K562 (cell line): Measurements from ENCODE around the gene FAM120B. TPM values are rescaled to one million over a fixed set of nuclear protein-coding genes. Genes with fewer than 3 reads are reported as not detected.

ENCODE experiments used
- ATAC-seq: fragments of 200-7000 bp; cut with Tn5 transposase; 3 replicates; pipeline ENCODE4 v1.9.1; 2020; ENCODE audit warnings: moderate library complexity
- BruUV-seq: library from RNA; stranded (reverse); fragments of 400-500 nt; replicated peaks from 2 replicates; lab custom pipeline; 2021; lab: Mats Ljungman, UMichigan
- CTCF ChIA-PET: fragments of 300-600 bp; formaldehyde crosslinking; extraction: SDS; loops from one replicate; lab custom pipeline; 2021; ENCODE audit warnings: low intra/inter-chr PET ratio; lab: Yijun Ruan, JAX
- POLR2A ChIA-PET: fragments of 300-600, 350-650 bp; sonication (Branson Sonifier 250); formaldehyde crosslinking; extraction: SDS; loops from one replicate; lab custom pipeline; 2021; ENCODE audit warnings: antibody characterized with exemption, inconsistent platforms; lab: Yijun Ruan, JAX
- DNase-seq, 4 experiments: peaks; one replicate each; pipeline versions ENCODE4 v3.0.0 to v3.0.0-alpha.2; 2011 to 2018; ENCODE audit warnings: low spot score in 3 of 4, mixed read lengths in 3 of 4; ENCODE audit errors: extremely low read depth in 1 of 4
- FAIRE-seq: peaks from 2 replicates; lab custom pipeline; 2011; peaks lifted over from hg19 to GRCh38; lab: Jason Lieb, UNC
- H2AFZ ChIP-seq: 2 replicates; pipeline ENCODE4 v1.6.0; 2011; ENCODE audit warnings: low read depth, low read length, control low read depth, inconsistent platforms
- H3K27ac ChIP-seq: fragments of 200-600 bp; 3 replicates; pipeline ENCODE4 v1.8.0; 2011; ENCODE audit warnings: low read depth, mild to moderate bottlenecking, control low read depth, inconsistent platforms, low read length, moderate library complexity, mixed read lengths; ENCODE audit errors: extremely low read depth
- H3K27me3 ChIP-seq, 2 experiments: fragments of 300-600 bp in 1 of 2; 2 replicates in 1 of 2; 3 replicates in 1 of 2; pipeline versions ENCODE4 v1.6.0 to v1.8.0; 2011; ENCODE audit warnings: inconsistent platforms in 2 of 2, low read length in 2 of 2, mild to moderate bottlenecking in 1 of 2, mixed read lengths in 1 of 2, moderate library complexity in 1 of 2; ENCODE audit not compliant: control insufficient read depth in 2 of 2, insufficient read depth in 2 of 2
- H3K36me3 ChIP-seq: fragments of 300-600 bp; 3 replicates; pipeline ENCODE4 v1.8.0; 2011; ENCODE audit warnings: mild to moderate bottlenecking, low read length, inconsistent platforms; ENCODE audit not compliant: control insufficient read depth, insufficient read depth
- H3K4me1 ChIP-seq, 2 experiments: fragments of 200-600 bp in 1 of 2; replicated peaks in 1 of 2; 2 replicates in 1 of 2; 3 replicates in 1 of 2; pipeline versions ENCODE4 v1.5.1 to v1.8.0; 2011; ENCODE audit warnings: inconsistent platforms in 2 of 2, low read length in 2 of 2, mild to moderate bottlenecking in 1 of 2, mixed read lengths in 1 of 2, moderate library complexity in 1 of 2; ENCODE audit not compliant: control insufficient read depth in 2 of 2, insufficient read depth in 2 of 2
- H3K4me2 ChIP-seq: 2 replicates; pipeline ENCODE4 v1.6.1; 2011; ENCODE audit warnings: low read length, control low read depth, inconsistent platforms, mixed read lengths; ENCODE audit not compliant: insufficient read depth
- H3K4me3 ChIP-seq: fragments of 200-600 bp; sonication (generic), shearing (Covaris generic); 2 replicates; pipeline ENCODE4 v1.5.1; 2016; ENCODE audit warnings: control low read depth, inconsistent platforms
- H3K79me2 ChIP-seq: fragments of 200-600 bp; 3 replicates; pipeline ENCODE4 v1.8.0; 2011; ENCODE audit warnings: low read length, inconsistent platforms; ENCODE audit not compliant: control insufficient read depth, insufficient read depth
- H3K9ac ChIP-seq, 2 experiments: 2 replicates each; pipeline versions ENCODE4 v1.6.0 to v1.6.1; 2011; ENCODE audit warnings: low read depth in 2 of 2, low read length in 2 of 2, control low read depth in 1 of 2, inconsistent platforms in 1 of 2, mild to moderate bottlenecking in 1 of 2, mixed read lengths in 1 of 2; ENCODE audit not compliant: insufficient read depth in 1 of 2
- H3K9me1 ChIP-seq: one replicate; pipeline ENCODE4 v1.6.0; 2011; ENCODE audit warnings: inconsistent platforms, mild to moderate bottlenecking, low read length, moderate library complexity; ENCODE audit not compliant: control insufficient read depth, insufficient read depth
- H3K9me3 ChIP-seq: replicated peaks from 2 replicates; pipeline ENCODE4 v1.5.1; 2011; ENCODE audit warnings: low read depth, low read length, inconsistent platforms; ENCODE audit not compliant: control insufficient read depth, insufficient read depth
- H4K20me1 ChIP-seq: replicated peaks from 2 replicates; pipeline ENCODE4 v1.6.1; 2011; ENCODE audit warnings: low read length, inconsistent platforms, mixed read lengths; ENCODE audit not compliant: control insufficient read depth, insufficient read depth
- CSDE1 ChIP-seq, 2 experiments: fragments of 450-650 bp; IDR thresholded peaks; 2 replicates each; pipeline ENCODE4 v1.6.1; 2016; ENCODE audit warnings: mild to moderate bottlenecking in 1 of 2
- ELF2 ChIP-seq: fragments of 250-450 bp; sonication (Bioruptor Pico); IDR thresholded peaks from 2 replicates; pipeline ENCODE4 v1.5.0; 2021; ENCODE audit warnings: mild to moderate bottlenecking
- JUNB ChIP-seq: fragments of 450-650 bp; formaldehyde crosslinking; conservative IDR thresholded peaks from 2 replicates; pipeline ENCODE4 v1.4.0; 2020; ENCODE audit warnings: mild to moderate bottlenecking
- POLR2AphosphoS2 ChIP-seq: IDR thresholded peaks from 2 replicates; pipeline ENCODE4 v1.6.1; 2012; ENCODE audit warnings: low read length, improper control_type of control experiment
- PTTG1 ChIP-seq: fragments of 450-650 bp; IDR thresholded peaks from 2 replicates; pipeline ENCODE4 v1.6.1; 2016; ENCODE audit warnings: low read depth, mild to moderate bottlenecking, missing genetic modification characterization, missing compliant biosample characterization
- TCF3 ChIP-seq: sonication (generic); formaldehyde crosslinking; IDR thresholded peaks from 2 replicates; pipeline ENCODE4 v1.4.0; 2020; ENCODE audit warnings: mild to moderate bottlenecking, missing genetic modification reagents
- TCF7L2 ChIP-seq: fragments of 150-350 bp; IDR thresholded peaks from 2 replicates; pipeline ENCODE4 v1.6.1; 2016; ENCODE audit warnings: low read depth, mild to moderate bottlenecking, low read length, moderate library complexity
- ZNF174 ChIP-seq: fragments of 250-450 bp; sonication (Bioruptor Pico); IDR thresholded peaks from 2 replicates; pipeline ENCODE4 v1.4.0; 2020; ENCODE audit warnings: mild to moderate bottlenecking
- ZNF589 ChIP-seq: fragments of 200-800 bp; sonication (Bioruptor generic); IDR thresholded peaks from 2 replicates; pipeline ENCODE4 v1.6.1; 2016; ENCODE audit warnings: low read depth, missing genetic modification characterization, missing compliant biosample characterization
- ZNF79 ChIP-seq: fragments of 250-450 bp; sonication (Bioruptor Pico); IDR thresholded peaks from 2 replicates; pipeline ENCODE4 v1.4.0; 2020; ENCODE audit warnings: low read depth, mild to moderate bottlenecking, moderate library complexity
- WGBS: fragments of 100-300 bp; shearing (Covaris generic); methylation state at CpG from one replicate; pipeline ENCODE4 v1.1.6; 2016; ENCODE audit warnings: low coverage, mixed read lengths; ENCODE audit not compliant: insufficient coverage; ENCODE audit errors: missing lambda C conversion rate; 5-methylcytosine and 5-hydroxymethylcytosine counted together
- in situ Hi-C: fragments of 300-500 bp; cut with MboI; formaldehyde crosslinking; loops from 4 replicates; pipeline ENCODE4 v1.15.0; 2018; ENCODE audit warnings: inconsistent platforms, mixed read lengths
- intact Hi-C: fragments of 100-400 bp; cut with micrococcal nuclease; formaldehyde crosslinking; loops from 2 replicates; pipeline ENCODE4 v1.14.2; 2022
- polyA plus RNA-seq, 8 experiments: library from polyadenylated mRNA; depleted of rRNA in 4 of 8; stranded (reverse) in 5 of 8; unstranded in 3 of 8; fragments of >200 nt; fragmentation: Nextera tagmentation in 2 of 8; fragmentation: Illumina TruSeq in 1 of 8; extraction: Ambion mirVana in 2 of 8; extraction: Trizol in 1 of 8; gene quantifications; 2 replicates each; pipeline versions ENCODE4 v1.2.1 to v1.2.3, GENCODE V29; 2011 to 2014; ENCODE audit warnings: inconsistent platforms in 1 of 8, missing spikeins in 1 of 8
- total RNA-seq, 7 experiments: library from RNA; depleted of rRNA in 6 of 7; stranded (reverse); fragments of >200 nt in 6 of 7; fragmentation: Illumina TruSeq in 2 of 7; extraction: Trizol in 2 of 7; gene quantifications; 2 replicates each; pipeline versions ENCODE4 v1.2.1 to v1.2.3, GENCODE V29; 2011 to 2021; ENCODE audit warnings: low replicate concordance in 1 of 7
- TF ChIP-seq, protein P1 (sequence below): fragments of 450-650 bp; formaldehyde crosslinking; IDR thresholded peaks from 2 replicates; pipeline ENCODE4 v1.4.0; 2022; ENCODE audit warnings: mild to moderate bottlenecking, moderate library complexity
- TF ChIP-seq, protein P2 (sequence below): sonication (generic); formaldehyde crosslinking; IDR thresholded peaks from 2 replicates; pipeline ENCODE4 v1.8.1; 2023; ENCODE audit warnings: mild to moderate bottlenecking, missing genetic modification reagents
- TF ChIP-seq, protein P3 (sequence below): sonication (generic); formaldehyde crosslinking; IDR thresholded peaks from 2 replicates; pipeline ENCODE4 v1.8.0; 2022; ENCODE audit warnings: missing genetic modification reagents, mild to moderate bottlenecking, borderline replicate concordance
- TF ChIP-seq, protein P4 (sequence below): fragments of 250-450 bp; sonication (Bioruptor Pico); IDR thresholded peaks from 2 replicates; pipeline ENCODE4 v1.8.0; 2022; ENCODE audit warnings: inconsistent platforms, mild to moderate bottlenecking, moderate library complexity, borderline replicate concordance

The FAM120B gene
- total and polyA plus RNA-seq, 9 of the 15 experiments (the other 6 are each of a cell fraction or from before 2014, with no cell fraction given), result 3.5 to 22.6 (median 14.7) TPM

DNA sequence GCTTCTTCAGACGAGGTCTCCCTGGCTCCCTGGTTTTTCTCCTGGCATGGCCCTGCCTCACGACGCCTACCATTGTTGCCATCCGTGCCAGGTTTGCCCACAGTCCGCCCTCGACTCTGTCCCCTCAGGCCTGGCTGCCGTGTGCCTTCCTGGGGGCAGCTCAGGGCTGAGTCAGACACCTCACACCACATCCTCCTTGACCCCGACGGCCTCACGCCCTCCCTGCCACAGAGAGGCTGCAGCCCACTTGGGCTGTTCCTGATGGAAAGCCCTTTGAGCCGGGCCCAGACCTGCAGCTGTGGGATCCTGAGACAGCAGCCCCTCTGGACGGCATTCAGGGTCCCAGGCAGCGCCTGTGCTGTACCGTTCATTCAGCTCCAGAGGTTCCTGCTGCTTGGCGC lies 138.3 kb downstream of the FAM120B start:
- H2AFZ ChIP-seq, result no peak overlapping the region
- H3K4me3 ChIP-seq, result no peak overlapping the region
- ChIA-PET CTCF (no interaction called here), POLR2A (interaction anchor here (0.6 to 2.8 kb wide), 3 partner anchors 8 to 115 kb away, joined by 3 to 12 read pairs (median 3); no protein-coding TSS in a partner anchor)
- H4K20me1 ChIP-seq, result peaks cover 14% of the 10 kb centered on the region
- no peak overlapping the region for H3K9ac ChIP-seq
- in situ Hi-C loops (no loop called here), intact Hi-C loops (no loop called here)
- H3K27me3 ChIP-seq, result peaks cover 64 to 85% of the 10 kb centered on the region in 2 experiments
- no peak overlapping the region for H3K4me2 ChIP-seq
- H3K27ac ChIP-seq, result no peak overlapping the region
- TF ChIP-seq TCF3 (CRISPR knock-in tag) (no peak), POLR2AphosphoS2 (no peak), CSDE1 (IDR thresholded peaks at IDR 0.05) (no peak), TCF7L2 (no peak), ELF2 (CRISPR knock-in tag) (no peak), ZNF589 (no peak), JUNB (CRISPR knock-in tag) (no peak), ZNF79 (CRISPR knock-in tag) (no peak), PTTG1 (tag) (no peak), ZNF174 (CRISPR knock-in tag) (no peak)
- TF ChIP-seq, protein P1, sequence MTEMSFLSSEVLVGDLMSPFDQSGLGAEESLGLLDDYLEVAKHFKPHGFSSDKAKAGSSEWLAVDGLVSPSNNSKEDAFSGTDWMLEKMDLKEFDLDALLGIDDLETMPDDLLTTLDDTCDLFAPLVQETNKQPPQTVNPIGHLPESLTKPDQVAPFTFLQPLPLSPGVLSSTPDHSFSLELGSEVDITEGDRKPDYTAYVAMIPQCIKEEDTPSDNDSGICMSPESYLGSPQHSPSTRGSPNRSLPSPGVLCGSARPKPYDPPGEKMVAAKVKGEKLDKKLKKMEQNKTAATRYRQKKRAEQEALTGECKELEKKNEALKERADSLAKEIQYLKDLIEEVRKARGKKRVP, result no peak
- TF ChIP-seq, protein P2, sequence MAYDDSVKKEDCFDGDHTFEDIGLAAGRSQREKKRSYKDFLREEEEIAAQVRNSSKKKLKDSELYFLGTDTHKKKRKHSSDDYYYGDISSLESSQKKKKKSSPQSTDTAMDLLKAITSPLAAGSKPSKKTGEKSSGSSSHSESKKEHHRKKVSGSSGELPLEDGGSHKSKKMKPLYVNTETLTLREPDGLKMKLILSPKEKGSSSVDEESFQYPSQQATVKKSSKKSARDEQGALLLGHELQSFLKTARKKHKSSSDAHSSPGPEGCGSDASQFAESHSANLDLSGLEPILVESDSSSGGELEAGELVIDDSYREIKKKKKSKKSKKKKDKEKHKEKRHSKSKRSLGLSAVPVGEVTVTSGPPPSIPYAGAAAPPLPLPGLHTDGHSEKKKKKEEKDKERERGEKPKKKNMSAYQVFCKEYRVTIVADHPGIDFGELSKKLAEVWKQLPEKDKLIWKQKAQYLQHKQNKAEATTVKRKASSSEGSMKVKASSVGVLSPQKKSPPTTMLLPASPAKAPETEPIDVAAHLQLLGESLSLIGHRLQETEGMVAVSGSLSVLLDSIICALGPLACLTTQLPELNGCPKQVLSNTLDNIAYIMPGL (CRISPR knock-in tag), result no peak
- TF ChIP-seq, protein P3, sequence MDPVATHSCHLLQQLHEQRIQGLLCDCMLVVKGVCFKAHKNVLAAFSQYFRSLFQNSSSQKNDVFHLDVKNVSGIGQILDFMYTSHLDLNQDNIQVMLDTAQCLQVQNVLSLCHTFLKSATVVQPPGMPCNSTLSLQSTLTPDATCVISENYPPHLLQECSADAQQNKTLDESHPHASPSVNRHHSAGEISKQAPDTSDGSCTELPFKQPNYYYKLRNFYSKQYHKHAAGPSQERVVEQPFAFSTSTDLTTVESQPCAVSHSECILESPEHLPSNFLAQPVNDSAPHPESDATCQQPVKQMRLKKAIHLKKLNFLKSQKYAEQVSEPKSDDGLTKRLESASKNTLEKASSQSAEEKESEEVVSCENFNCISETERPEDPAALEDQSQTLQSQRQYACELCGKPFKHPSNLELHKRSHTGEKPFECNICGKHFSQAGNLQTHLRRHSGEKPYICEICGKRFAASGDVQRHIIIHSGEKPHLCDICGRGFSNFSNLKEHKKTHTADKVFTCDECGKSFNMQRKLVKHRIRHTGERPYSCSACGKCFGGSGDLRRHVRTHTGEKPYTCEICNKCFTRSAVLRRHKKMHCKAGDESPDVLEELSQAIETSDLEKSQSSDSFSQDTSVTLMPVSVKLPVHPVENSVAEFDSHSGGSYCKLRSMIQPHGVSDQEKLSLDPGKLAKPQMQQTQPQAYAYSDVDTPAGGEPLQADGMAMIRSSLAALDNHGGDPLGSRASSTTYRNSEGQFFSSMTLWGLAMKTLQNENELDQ, result no peak
- TF ChIP-seq, protein P4, sequence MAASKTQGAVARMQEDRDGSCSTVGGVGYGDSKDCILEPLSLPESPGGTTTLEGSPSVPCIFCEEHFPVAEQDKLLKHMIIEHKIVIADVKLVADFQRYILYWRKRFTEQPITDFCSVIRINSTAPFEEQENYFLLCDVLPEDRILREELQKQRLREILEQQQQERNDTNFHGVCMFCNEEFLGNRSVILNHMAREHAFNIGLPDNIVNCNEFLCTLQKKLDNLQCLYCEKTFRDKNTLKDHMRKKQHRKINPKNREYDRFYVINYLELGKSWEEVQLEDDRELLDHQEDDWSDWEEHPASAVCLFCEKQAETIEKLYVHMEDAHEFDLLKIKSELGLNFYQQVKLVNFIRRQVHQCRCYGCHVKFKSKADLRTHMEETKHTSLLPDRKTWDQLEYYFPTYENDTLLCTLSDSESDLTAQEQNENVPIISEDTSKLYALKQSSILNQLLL (CRISPR knock-in tag), result no peak
- DNase-seq (no peak), FAIRE-seq (no peak), ATAC-seq (no peak)
- WGBS, result 3% methylated on average over 15 of the region's 15 CpGs
- peaks cover 0 to 10% of the 10 kb centered on the region in 2 experiments; a peak in 1 of 5 replicates for H3K4me1 ChIP-seq
- BruUV-seq, result no TSS peak
- H3K9me3 ChIP-seq, result no peaks in the 10 kb centered on the region
- H3K79me2 ChIP-seq, result no peaks in the 10 kb centered on the region
- no peaks in the 10 kb centered on the region for H3K36me3 ChIP-seq
- H3K9me1 ChIP-seq, result no peaks in the 10 kb centered on the region
